ENCODE data around the gene UCMA. TPM values are rescaled to one million over a fixed set of nuclear protein-coding genes. Genes with fewer than 3 reads are reported as not detected.

The UCMA gene
- total RNA-seq, 2 experiments from 2014 or later, result not detected

GRCh38 chr10:13222566-13222965 lies 11.6 kb downstream of the UCMA start:
- no peaks in the 10 kb centered on the region for H4K20me1 ChIP-seq (ENCODE audit: insufficient read depth, low read length)
- H2AFZ ChIP-seq (ENCODE audit: low read length), result no peak overlapping the region
- CTCF ChIA-PET (ENCODE audit: unreplicated experiment), result no interaction called here
- TF ChIP-seq EZH2phosphoT487 (IDR thresholded peaks at IDR 0.05; ENCODE audit: borderline replicate concordance, low read depth, low read length) (no peak), CTCF (conservative IDR thresholded peaks at IDR 0.05; ENCODE audit: low read length) (no peak)
- H3K9me3 ChIP-seq (ENCODE audit: low read length), result no peaks in the 10 kb centered on the region
- no peak overlapping the region for H3K27ac ChIP-seq (ENCODE audit: low read depth, low read length, poor library complexity, severe bottlenecking)
- POLR2A ChIA-PET, result no interaction called here
- no peaks in the 10 kb centered on the region for H3K79me2 ChIP-seq (ENCODE audit: insufficient read depth, low read depth, low read length)
- H3K4me1 ChIP-seq (ENCODE audit: insufficient read depth, low read length, poor library complexity, severe bottlenecking), result peaks cover 11% of the 10 kb centered on the region
- no peaks in the 10 kb centered on the region for H3K9me2 ChIP-seq (ENCODE audit: insufficient read depth, low read length)
- no peak overlapping the region for H3K4me2 ChIP-seq (ENCODE audit: low read length)
- no peak for DNase-seq (ENCODE audit: low spot score)
- intact Hi-C loops (cut with micrococcal nuclease; ENCODE audit: unreplicated experiment), result no loop called here
- no peaks in the 10 kb centered on the region for H3K36me3 ChIP-seq (ENCODE audit: insufficient read depth, low read length)
- no peak overlapping the region for H3K4me3 ChIP-seq (ENCODE audit: low read depth, low read length, poor library complexity, severe bottlenecking)
- no TSS peak for BruUV-seq (replicated peaks)

GRCh38 chr10:13222151-13222550 lies 12.0 kb downstream of the UCMA start:
- CTCF ChIA-PET (ENCODE audit: unreplicated experiment), result no interaction called here
- H3K4me2 ChIP-seq (ENCODE audit: low read length), result no peak overlapping the region
- no peak overlapping the region for H2AFZ ChIP-seq (ENCODE audit: low read length)
- no TSS peak for BruUV-seq (replicated peaks)
- intact Hi-C loops (cut with micrococcal nuclease; ENCODE audit: unreplicated experiment), result no loop called here
- H3K4me1 ChIP-seq (ENCODE audit: insufficient read depth, low read length, poor library complexity, severe bottlenecking), result peaks cover 11% of the 10 kb centered on the region
- no peaks in the 10 kb centered on the region for H4K20me1 ChIP-seq (ENCODE audit: insufficient read depth, low read length)
- no peak overlapping the region for H3K4me3 ChIP-seq (ENCODE audit: low read depth, low read length, poor library complexity, severe bottlenecking)
- no peak for DNase-seq (ENCODE audit: low spot score)
- H3K79me2 ChIP-seq (ENCODE audit: insufficient read depth, low read depth, low read length), result no peaks in the 10 kb centered on the region
- H3K27ac ChIP-seq (ENCODE audit: low read depth, low read length, poor library complexity, severe bottlenecking), result no peak overlapping the region
- H3K36me3 ChIP-seq (ENCODE audit: insufficient read depth, low read length), result no peaks in the 10 kb centered on the region
- H3K9me3 ChIP-seq (ENCODE audit: low read length), result no peaks in the 10 kb centered on the region
- no peak for TF ChIP-seq CTCF (conservative IDR thresholded peaks at IDR 0.05; ENCODE audit: low read length)
- TF ChIP-seq EZH2phosphoT487 (IDR thresholded peaks at IDR 0.05; ENCODE audit: borderline replicate concordance, low read depth, low read length), result no peak
- no peaks in the 10 kb centered on the region for H3K9me2 ChIP-seq (ENCODE audit: insufficient read depth, low read length)
- POLR2A ChIA-PET, result no interaction called here

- no peak overlapping the region for H2AFZ ChIP-seq (ENCODE audit: low read length)
- intact Hi-C loops (cut with micrococcal nuclease; ENCODE audit: unreplicated experiment), result no loop called here
- no peak overlapping the region for H3K4me2 ChIP-seq (ENCODE audit: low read length)
- no peaks in the 10 kb centered on the region for H3K9me3 ChIP-seq (ENCODE audit: low read length)
- TF ChIP-seq CTCF (conservative IDR thresholded peaks at IDR 0.05; ENCODE audit: low read length), result no peak
- no peak for TF ChIP-seq EZH2phosphoT487 (IDR thresholded peaks at IDR 0.05; ENCODE audit: borderline replicate concordance, low read depth, low read length)
- H3K4me1 ChIP-seq (ENCODE audit: insufficient read depth, low read length, poor library complexity, severe bottlenecking), result peaks cover 11% of the 10 kb centered on the region
- no peaks in the 10 kb centered on the region for H3K79me2 ChIP-seq (ENCODE audit: insufficient read depth, low read depth, low read length)
- H3K4me3 ChIP-seq (ENCODE audit: low read depth, low read length, poor library complexity, severe bottlenecking), result no peak overlapping the region
- H3K36me3 ChIP-seq (ENCODE audit: insufficient read depth, low read length), result no peaks in the 10 kb centered on the region
- H3K27ac ChIP-seq (ENCODE audit: low read depth, low read length, poor library complexity, severe bottlenecking), result no peak overlapping the region
- CTCF ChIA-PET (ENCODE audit: unreplicated experiment), result no interaction called here
- BruUV-seq (replicated peaks), result no TSS peak
- no peak for DNase-seq (ENCODE audit: low spot score)
- POLR2A ChIA-PET, result interaction anchor here (1.8 kb wide), 1 partner anchor 11 kb away, joined by 6 read pairs; no protein-coding TSS in a partner anchor
- no peaks in the 10 kb centered on the region for H3K9me2 ChIP-seq (ENCODE audit: insufficient read depth, low read length)
- H4K20me1 ChIP-seq (ENCODE audit: insufficient read depth, low read length), result no peaks in the 10 kb centered on the region
These were observed 12.6 kb downstream of the UCMA start for GRCh38 chr10:13221572-13221971.
